SKM-1 treated with dmso at 0.1 percent for 144 hours (cell line): Measurements from ENCODE around the gene ERO1B.

ENCODE experiments used
- DNase-seq: peaks from one replicate; lab custom pipeline; 2025; ENCODE audit not compliant: unreplicated experiment; lab: John Stamatoyannopoulos, UW

Gene ERO1B

GRCh38 chr1:236301080-236301957 lies 19.6 kb upstream of the ERO1B start:
- no peak for DNase-seq

GRCh38 chr1:236297161-236297560 lies 15.4 kb upstream of the ERO1B start:
- no peak for DNase-seq

GRCh38 chr1:236292425-236292824 lies 10.7 kb upstream of the ERO1B start:
- DNase-seq = no peak

GRCh38 chr1:236289492-236290131 lies 7.9 kb upstream of the ERO1B start:
- DNase-seq = no peak

- DNase-seq = no peak
These were observed 6.8 kb upstream of the ERO1B start for GRCh38 chr1:236288620-236288976.

- no peak for DNase-seq
These were observed 6.2 kb upstream of the ERO1B start for GRCh38 chr1:236287757-236288619.

GRCh38 chr1:236287356-236287755 lies 5.6 kb upstream of the ERO1B start:
- DNase-seq = no peak

GRCh38 chr1:236284291-236284721 lies 2.5 kb upstream of the ERO1B start:
- peak; percentile 62 for DNase-seq

GRCh38 chr1:236282719-236283118 lies 961 bp upstream of the ERO1B start:
- DNase-seq = no peak

- DNase-seq = no peak
These were observed 613 bp upstream of the ERO1B start for GRCh38 chr1:236282425-236282716.

GRCh38 chr1:236281198-236281653 lies 532 bp downstream of the ERO1B start:
- DNase-seq = peak; percentile 64

- no peak for DNase-seq
These were observed 1.1 kb downstream of the ERO1B start for GRCh38 chr1:236280438-236281197.

GRCh38 chr1:236275586-236275985 lies 6.2 kb downstream of the ERO1B start:
- no peak for DNase-seq

- no peak for DNase-seq
These were observed 6.7 kb downstream of the ERO1B start for GRCh38 chr1:236275061-236275460.

GRCh38 chr1:236273358-236273757 lies 8.4 kb downstream of the ERO1B start:
- DNase-seq = no peak

GRCh38 chr1:236269439-236269838 lies 12.3 kb downstream of the ERO1B start:
- no peak for DNase-seq

GRCh38 chr1:236261898-236262297 lies 19.9 kb downstream of the ERO1B start:
- no peak for DNase-seq

GRCh38 chr1:236261033-236261432 lies 20.7 kb downstream of the ERO1B start:
- DNase-seq = no peak

GRCh38 chr1:236259043-236259442 lies 22.7 kb downstream of the ERO1B start:
- no peak for DNase-seq

- DNase-seq = no peak
These were observed 23.6 kb downstream of the ERO1B start for GRCh38 chr1:236258114-236258622.

GRCh38 chr1:236257216-236257615 lies 24.5 kb downstream of the ERO1B start:
- no peak for DNase-seq
